Measurements from ENCODE around the gene SATB2. TPM values are rescaled to one million over a fixed set of nuclear protein-coding genes. Genes with fewer than 3 reads are reported as not detected.

SATB2 gene
- total RNA-seq, 1 experiment from 2014 or later: 5.6 TPM

GRCh38 chr2:199381531-199381930, 76.2 kb downstream of the SATB2 start:
- DNase-seq (ENCODE audit: low read depth, low spot score): no peak

GRCh38 chr2:199378948-199379650, 78.6 kb downstream of the SATB2 start:
- DNase-seq (ENCODE audit: low read depth, low spot score): no peak
- in situ Hi-C loops (cut with HindIII; ENCODE audit: low pct_unique_long_range_greater_than_20kb, low sequenced_read_pairs): no loop called here

More at GRCh38 chr2:199381531-199381930, 76.2 kb downstream of the SATB2 start:
- in situ Hi-C loops (cut with HindIII; ENCODE audit: low pct_unique_long_range_greater_than_20kb, low sequenced_read_pairs): no loop called here

DNA sequence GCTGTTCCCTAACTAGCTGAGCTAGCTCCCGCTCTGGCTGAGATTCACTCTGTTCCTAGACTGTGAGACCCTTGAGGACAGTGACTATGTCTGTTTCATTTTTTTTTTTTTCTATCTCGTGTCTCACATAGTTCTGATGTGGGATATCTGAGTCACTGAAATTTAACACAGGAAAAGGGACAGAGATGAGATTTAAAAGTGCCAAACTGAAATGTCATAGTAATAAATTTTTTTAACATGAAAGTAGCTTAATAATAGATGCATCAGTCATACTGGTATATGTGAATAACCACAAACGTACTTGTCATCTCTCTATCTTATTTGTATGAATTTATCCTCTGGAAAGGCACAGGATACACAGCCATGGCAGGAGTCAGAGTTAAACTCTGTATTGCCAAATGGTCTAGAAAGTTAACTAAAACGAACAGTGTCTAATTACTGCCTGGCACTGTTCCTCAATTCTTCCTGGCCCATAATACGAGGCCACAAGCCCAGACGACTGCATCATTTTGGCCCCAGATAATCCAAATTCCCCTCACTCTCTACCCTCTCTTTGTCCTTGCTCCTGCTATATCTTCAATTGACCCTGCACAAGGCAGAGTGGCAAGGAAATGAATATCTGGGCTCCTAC, 87.5 kb downstream of the SATB2 start:
- no peak for DNase-seq (ENCODE audit: low read depth, low spot score)
- in situ Hi-C loops (cut with HindIII; ENCODE audit: low pct_unique_long_range_greater_than_20kb, low sequenced_read_pairs): no loop called here

GRCh38 chr2:199366406-199366805, 91.3 kb downstream of the SATB2 start:
- DNase-seq (ENCODE audit: low read depth, low spot score): no peak
- in situ Hi-C loops (cut with HindIII; ENCODE audit: low pct_unique_long_range_greater_than_20kb, low sequenced_read_pairs): no loop called here

- DNase-seq (ENCODE audit: low read depth, low spot score): no peak
- in situ Hi-C loops (cut with HindIII; ENCODE audit: low pct_unique_long_range_greater_than_20kb, low sequenced_read_pairs): no loop called here
Observed at GRCh38 chr2:199364153-199364552, 93.6 kb downstream of the SATB2 start.

DNA sequence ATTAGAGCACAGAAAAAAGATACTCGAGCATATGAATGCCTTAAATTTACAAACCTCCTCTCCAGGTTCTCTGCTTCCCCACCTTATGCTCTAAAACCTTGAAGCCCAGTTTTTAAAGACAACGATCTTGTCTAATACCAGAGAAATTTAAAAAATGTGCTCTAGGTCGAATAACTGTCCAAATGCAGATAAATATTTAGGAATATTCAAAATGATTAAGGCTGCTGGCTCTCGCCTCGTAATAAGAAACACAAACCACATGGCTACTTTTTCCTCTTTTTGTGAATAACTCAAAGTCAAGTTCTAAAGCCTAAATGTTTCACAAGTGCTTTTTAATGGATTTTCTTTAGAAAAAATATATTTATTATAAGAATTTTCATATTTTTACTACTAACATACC, 101.3 kb downstream of the SATB2 start:
- DNase-seq (ENCODE audit: low read depth, low spot score): no peak
- in situ Hi-C loops (cut with HindIII; ENCODE audit: low pct_unique_long_range_greater_than_20kb, low sequenced_read_pairs): no loop called here

GRCh38 chr2:199348871-199349270, 108.9 kb downstream of the SATB2 start:
- no peak for DNase-seq (ENCODE audit: low read depth, low spot score)
- in situ Hi-C loops (cut with HindIII; ENCODE audit: low pct_unique_long_range_greater_than_20kb, low sequenced_read_pairs): no loop called here

- in situ Hi-C loops (cut with HindIII; ENCODE audit: low pct_unique_long_range_greater_than_20kb, low sequenced_read_pairs): no loop called here
- DNase-seq (ENCODE audit: low read depth, low spot score): no peak
Observed at GRCh38 chr2:199344012-199344411, 113.7 kb downstream of the SATB2 start.

DNA sequence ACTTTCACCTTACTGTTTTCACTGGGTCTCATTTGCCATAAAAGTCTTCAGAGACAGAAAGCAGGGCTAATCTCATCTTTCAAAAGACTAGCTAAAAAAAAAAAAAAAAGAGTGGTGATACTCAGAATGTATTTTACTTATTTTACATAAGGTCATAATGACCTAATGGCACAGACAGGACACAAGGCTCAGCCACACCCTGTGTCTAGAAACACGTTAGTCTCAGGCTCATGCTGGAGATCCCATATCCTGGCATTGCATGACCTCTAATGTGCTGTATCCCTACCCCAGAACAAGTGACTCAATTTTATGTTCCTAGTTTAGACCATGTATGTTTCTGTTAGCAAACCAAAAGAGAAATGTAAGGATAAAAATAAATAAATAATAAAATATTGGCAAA, 115.4 kb downstream of the SATB2 start:
- in situ Hi-C loops (cut with HindIII; ENCODE audit: low pct_unique_long_range_greater_than_20kb, low sequenced_read_pairs): no loop called here
- no peak for DNase-seq (ENCODE audit: low read depth, low spot score)

- in situ Hi-C loops (cut with HindIII; ENCODE audit: low pct_unique_long_range_greater_than_20kb, low sequenced_read_pairs): no loop called here
- DNase-seq (ENCODE audit: low read depth, low spot score): no peak
Observed at GRCh38 chr2:199341123-199341522, 116.6 kb downstream of the SATB2 start.

- no peak for DNase-seq (ENCODE audit: low read depth, low spot score)
- in situ Hi-C loops (cut with HindIII; ENCODE audit: low pct_unique_long_range_greater_than_20kb, low sequenced_read_pairs): no loop called here
Observed at GRCh38 chr2:199339891-199340605, 117.7 kb downstream of the SATB2 start.

- in situ Hi-C loops (cut with HindIII; ENCODE audit: low pct_unique_long_range_greater_than_20kb, low sequenced_read_pairs): no loop called here
- no peak for DNase-seq (ENCODE audit: low read depth, low spot score)
Observed at GRCh38 chr2:199336546-199336945, 121.2 kb downstream of the SATB2 start.

GRCh38 chr2:199335502-199335901, 122.2 kb downstream of the SATB2 start:
- DNase-seq (ENCODE audit: low read depth, low spot score): no peak
- in situ Hi-C loops (cut with HindIII; ENCODE audit: low pct_unique_long_range_greater_than_20kb, low sequenced_read_pairs): no loop called here

- DNase-seq (ENCODE audit: low read depth, low spot score): no peak
- in situ Hi-C loops (cut with HindIII; ENCODE audit: low pct_unique_long_range_greater_than_20kb, low sequenced_read_pairs): no loop called here
Observed at GRCh38 chr2:199329466-199329865, 128.3 kb downstream of the SATB2 start.

- in situ Hi-C loops (cut with HindIII; ENCODE audit: low pct_unique_long_range_greater_than_20kb, low sequenced_read_pairs): no loop called here
- DNase-seq (ENCODE audit: low read depth, low spot score): no peak
Observed at GRCh38 chr2:199329031-199329430, 128.7 kb downstream of the SATB2 start.

- DNase-seq (ENCODE audit: low read depth, low spot score): no peak
- in situ Hi-C loops (cut with HindIII; ENCODE audit: low pct_unique_long_range_greater_than_20kb, low sequenced_read_pairs): no loop called here
Observed at GRCh38 chr2:199325881-199326280, 131.9 kb downstream of the SATB2 start.

DNA sequence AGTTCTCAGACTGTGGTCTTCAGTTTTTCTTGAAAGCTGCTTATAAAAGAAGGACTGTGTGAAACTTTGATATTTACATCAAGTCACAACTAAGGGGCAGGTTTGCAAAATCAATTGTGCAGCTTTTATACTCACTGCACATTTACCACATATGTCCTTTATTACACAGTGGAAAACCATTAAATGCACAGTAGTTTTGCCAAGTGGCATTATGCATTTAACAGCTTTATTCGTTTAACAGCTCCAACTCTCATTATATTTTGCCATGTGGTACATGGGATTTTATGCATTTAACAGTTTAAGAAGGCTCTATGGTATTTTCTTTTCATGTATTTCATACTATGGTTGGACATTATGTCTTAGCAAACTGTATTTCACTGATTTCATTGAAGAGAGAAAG, 135.6 kb downstream of the SATB2 start:
- DNase-seq (ENCODE audit: low read depth, low spot score): no peak
- in situ Hi-C loops (cut with HindIII; ENCODE audit: low pct_unique_long_range_greater_than_20kb, low sequenced_read_pairs): no loop called here

DNA sequence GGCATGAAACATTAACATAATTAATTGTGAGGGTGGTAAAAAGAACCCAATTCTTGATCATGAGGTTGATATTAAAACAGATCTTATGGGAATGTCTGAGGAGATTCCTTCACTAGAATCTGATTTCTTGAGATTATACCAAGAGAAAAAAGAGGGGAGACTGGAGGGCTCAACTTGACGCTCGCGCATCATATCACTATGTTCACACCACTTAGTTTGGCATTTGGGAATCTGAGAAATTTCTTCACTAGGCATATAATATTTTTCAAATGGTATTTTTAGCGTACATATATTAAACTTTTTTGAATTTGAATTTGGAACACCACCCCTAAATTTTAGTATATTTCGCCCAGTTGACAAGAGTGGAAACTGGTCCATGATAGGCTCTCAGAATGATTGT, 140.1 kb downstream of the SATB2 start:
- in situ Hi-C loops (cut with HindIII; ENCODE audit: low pct_unique_long_range_greater_than_20kb, low sequenced_read_pairs): no loop called here
- no peak for DNase-seq (ENCODE audit: low read depth, low spot score)

GRCh38 chr2:199316851-199317250, 140.9 kb downstream of the SATB2 start:
- in situ Hi-C loops (cut with HindIII; ENCODE audit: low pct_unique_long_range_greater_than_20kb, low sequenced_read_pairs): no loop called here
- DNase-seq (ENCODE audit: low read depth, low spot score): no peak
